H9 (cell line): Measurements from ENCODE around the gene SAMD8. TPM values are rescaled to one million over a fixed set of nuclear protein-coding genes. Genes with fewer than 3 reads are reported as not detected.

Experiments
- DNase-seq: peaks from one replicate; pipeline ENCODE4 v3.0.0-alpha.2; 2017
- H2AFZ ChIP-seq: one replicate; pipeline ENCODE4 v1.6.1; 2013; ENCODE audit warnings: mild to moderate bottlenecking, low read length, control low read depth, moderate library complexity
- H2AK5ac ChIP-seq: 2 replicates; pipeline ENCODE4 v1.6.1; 2013; ENCODE audit warnings: low read length, control low read depth, mixed read lengths; ENCODE audit not compliant: insufficient read length
- H2BK120ac ChIP-seq: one replicate; pipeline ENCODE4 v1.6.1; 2013; ENCODE audit warnings: low read depth, mild to moderate bottlenecking, low read length, control low read depth, inconsistent platforms; ENCODE audit not compliant: poor library complexity, severe bottlenecking
- H2BK12ac ChIP-seq: 2 replicates; pipeline ENCODE4 v1.6.1; 2013; ENCODE audit warnings: low read length, control low read depth, mixed read lengths, low read depth; ENCODE audit not compliant: insufficient read length
- H2BK15ac ChIP-seq: 2 replicates; pipeline ENCODE4 v1.6.1; 2013; ENCODE audit warnings: low read depth, low read length, control low read depth
- H2BK20ac ChIP-seq: one replicate; pipeline ENCODE4 v1.6.1; 2013; ENCODE audit warnings: low read depth, mild to moderate bottlenecking, low read length, control low read depth, inconsistent platforms; ENCODE audit not compliant: poor library complexity, severe bottlenecking
- H2BK5ac ChIP-seq: 2 replicates; pipeline ENCODE4 v1.6.1; 2013; ENCODE audit warnings: low read length, control low read depth, mixed read lengths; ENCODE audit not compliant: insufficient read length
- H3K14ac ChIP-seq: 2 replicates; pipeline ENCODE4 v1.6.1; 2013; ENCODE audit warnings: low read length, control low read depth; ENCODE audit not compliant: insufficient read depth
- H3K18ac ChIP-seq: 2 replicates; pipeline ENCODE4 v1.6.1; 2013; ENCODE audit warnings: low read depth, mild to moderate bottlenecking, mixed read lengths, low read length, control low read depth; ENCODE audit not compliant: insufficient read length
- H3K23ac ChIP-seq: 2 replicates; pipeline ENCODE4 v1.6.1; 2013; ENCODE audit warnings: low read length, control low read depth, mixed read lengths, low read depth; ENCODE audit not compliant: insufficient read length
- H3K23me2 ChIP-seq: 2 replicates; pipeline ENCODE4 v1.6.1; 2013; ENCODE audit warnings: low read depth, mild to moderate bottlenecking, mixed read lengths, low read length, control low read depth; ENCODE audit not compliant: insufficient read length, poor library complexity, severe bottlenecking
- H3K27ac ChIP-seq: 2 replicates; pipeline ENCODE4 v1.5.1; 2013; ENCODE audit warnings: low read length, control low read depth, mixed read lengths, low read depth; ENCODE audit not compliant: insufficient read length
- H3K27me3 ChIP-seq: 2 replicates; pipeline ENCODE4 v1.6.1; 2013; ENCODE audit warnings: low read length, control low read depth, inconsistent platforms; ENCODE audit not compliant: insufficient read depth
- H3K4ac ChIP-seq: 2 replicates; pipeline ENCODE4 v1.6.1; 2013; ENCODE audit warnings: low read depth, mild to moderate bottlenecking, control low read depth, inconsistent platforms, low read length, moderate library complexity
- H3K4me1 ChIP-seq: 2 replicates; pipeline ENCODE4 v1.6.1; 2013; ENCODE audit warnings: low read length, control low read depth, inconsistent platforms; ENCODE audit not compliant: insufficient read depth
- H3K4me2 ChIP-seq: 2 replicates; pipeline ENCODE4 v1.6.1; 2013; ENCODE audit warnings: low read length, control low read depth, mixed read lengths; ENCODE audit not compliant: insufficient read length, insufficient read depth
- H3K56ac ChIP-seq: 2 replicates; pipeline ENCODE4 v1.6.1; 2013; ENCODE audit warnings: low read depth, mild to moderate bottlenecking, mixed read lengths, low read length, control low read depth; ENCODE audit not compliant: insufficient read length
- H3K79me1 ChIP-seq: 2 replicates; pipeline ENCODE4 v1.6.1; 2013; ENCODE audit warnings: low read depth, mild to moderate bottlenecking, moderate library complexity, low read length, control low read depth, inconsistent platforms; ENCODE audit not compliant: insufficient read depth, poor library complexity, severe bottlenecking
- H3K79me2 ChIP-seq: 2 replicates; pipeline ENCODE4 v1.6.1; 2013; ENCODE audit warnings: low read length, control low read depth, inconsistent platforms; ENCODE audit not compliant: insufficient read depth
- H3K9ac ChIP-seq: 2 replicates; pipeline ENCODE4 v1.6.1; 2013; ENCODE audit warnings: low read length, control low read depth, mixed read lengths; ENCODE audit not compliant: insufficient read length; ENCODE audit errors: extremely low read depth
- H3K9me3 ChIP-seq: one replicate; pipeline ENCODE4 v1.6.1; 2013; ENCODE audit warnings: low read depth, low read length, inconsistent platforms; ENCODE audit not compliant: control insufficient read depth
- H3T11ph ChIP-seq: one replicate; pipeline ENCODE4 v1.6.1; 2013; ENCODE audit warnings: mild to moderate bottlenecking, low read length, control low read depth, inconsistent platforms
- H4K20me1 ChIP-seq: one replicate; pipeline ENCODE4 v1.6.1; 2013; ENCODE audit not compliant: control insufficient read depth, insufficient read length, insufficient read depth
- H4K5ac ChIP-seq: 2 replicates; pipeline ENCODE4 v1.6.1; 2013; ENCODE audit warnings: low read depth, mild to moderate bottlenecking, mixed read lengths, low read length, control low read depth; ENCODE audit not compliant: insufficient read length
- H4K8ac ChIP-seq: replicated peaks from 2 replicates; pipeline ENCODE4 v1.6.1; 2013; ENCODE audit warnings: low read length, control low read depth, mixed read lengths, low read depth; ENCODE audit not compliant: insufficient read length
- H4K91ac ChIP-seq: 2 replicates; pipeline ENCODE4 v1.6.1; 2013; ENCODE audit warnings: low read depth, mild to moderate bottlenecking, moderate library complexity, mixed read lengths, low read length, control low read depth; ENCODE audit not compliant: insufficient read length
- H3K27ac Mint-ChIP-seq, 3 experiments: 2 replicates in 2 of 3; 3 replicates in 1 of 3; pipeline ENCODE4 v1.8.0; 2020 to 2021; ENCODE audit warnings: mixed read lengths in 3 of 3, mild to moderate bottlenecking in 1 of 3, moderate library complexity in 1 of 3
- H3K27me3 Mint-ChIP-seq: 2 replicates; pipeline ENCODE4 v1.8.0; 2021; ENCODE audit warnings: low read depth, mild to moderate bottlenecking, moderate library complexity, mixed read lengths
- H3K36me3 Mint-ChIP-seq, 3 experiments: 2 replicates in 2 of 3; 3 replicates in 1 of 3; pipeline ENCODE4 v1.8.0; 2020 to 2021; ENCODE audit warnings: low read depth in 3 of 3, mixed read lengths in 3 of 3; ENCODE audit not compliant: insufficient read depth in 1 of 3
- H3K4me1 Mint-ChIP-seq, 2 experiments: 2 replicates each; pipeline ENCODE4 v1.8.0; 2020; ENCODE audit warnings: mixed read lengths in 2 of 2
- H3K4me3 Mint-ChIP-seq, 2 experiments: 2 replicates in 1 of 2; 3 replicates in 1 of 2; pipeline ENCODE4 v1.8.0; 2020 to 2021; ENCODE audit warnings: mild to moderate bottlenecking in 2 of 2, mixed read lengths in 2 of 2, moderate library complexity in 1 of 2
- H3K9me3 Mint-ChIP-seq, 2 experiments: 2 replicates in 1 of 2; 3 replicates in 1 of 2; pipeline ENCODE4 v1.8.0; 2020; ENCODE audit warnings: mild to moderate bottlenecking in 2 of 2, mixed read lengths in 2 of 2, moderate library complexity in 1 of 2
- CTCF ChIP-seq: fragments of 200-600 bp; sonication (generic); conservative IDR thresholded peaks from 3 replicates; pipeline ENCODE4 v1.8.0; 2021; ENCODE audit warnings: antibody characterized with exemption, mild to moderate bottlenecking
- WGBS: extraction: QIAGEN DNeasy Blood & Tissue Kit; methylation state at CpG from one replicate; pipeline ENCODE4 v1.1.7; 2013; ENCODE audit warnings: missing lambda C conversion rate, low lambda C conversion rate, mixed read lengths; ENCODE audit not compliant: insufficient read length; ENCODE audit errors: extremely low coverage; 5-methylcytosine and 5-hydroxymethylcytosine counted together
- total RNA-seq: library from RNA; stranded (reverse); gene quantifications from 2 replicates; pipeline ENCODE4 v1.2.1, GENCODE V29; 2021

Gene SAMD8
- total RNA-seq, 1 experiment from 2014 or later: 18.8 TPM

- Histone ChIP-seq H3K79me1 (no peaks in the 10 kb centered on the region), H3K14ac (no peak overlapping the region), H3K18ac (no peak overlapping the region), H2BK5ac (no peak overlapping the region), H3K56ac (no peak overlapping the region), H3K23ac (no peak overlapping the region), H4K91ac (no peak overlapping the region), H2AK5ac (no peak overlapping the region), H3K27ac (no peak overlapping the region), H3K9ac (no peak overlapping the region), H4K20me1 (no peaks in the 10 kb centered on the region), H3T11ph (no peak overlapping the region), H3K4me1 (peaks cover 5% of the 10 kb centered on the region; the same call in 1 of the 2 replicates), H2BK120ac (no peak overlapping the region), H2AFZ (no peak overlapping the region), H4K8ac (no peak overlapping the region), H3K79me2 (no peaks in the 10 kb centered on the region), H3K4me2 (no peak overlapping the region), H3K9me3 (no peaks in the 10 kb centered on the region), H2BK20ac (no peak overlapping the region), H2BK15ac (no peak overlapping the region), H3K23me2 (no peaks in the 10 kb centered on the region), H2BK12ac (no peak overlapping the region), H3K4ac (no peak overlapping the region), H4K5ac (no peak overlapping the region), H3K27me3 (no peaks in the 10 kb centered on the region)
- Mint-ChIP-seq H3K4me3 (no peak overlapping the region), H3K9me3 (no peaks in the 10 kb centered on the region; a peak in 1 of 5 replicates), H3K27me3 (no peaks in the 10 kb centered on the region), H3K27ac (peak overlapping the region in 1 of 3 experiments; percentile 59; a peak in 1 of 7 replicates), H3K36me3 (no peaks in the 10 kb centered on the region), H3K4me1 (peaks cover 21 to 22% of the 10 kb centered on the region in 2 experiments)
- no CpG with 5 or more reads among the region's 3 CpGs for WGBS
- DNase-seq: no peak
- no peak for TF ChIP-seq CTCF
Measured at GRCh38 chr10:75091146-75091545, 20.3 kb upstream of the SAMD8 start.
